Measurements from ENCODE around the gene POLR1H. TPM values are rescaled to one million over a fixed set of nuclear protein-coding genes. Genes with fewer than 3 reads are reported as not detected.

The POLR1H gene
- total RNA-seq, 1 donor from 2014 or later = 22.4 TPM

DNA sequence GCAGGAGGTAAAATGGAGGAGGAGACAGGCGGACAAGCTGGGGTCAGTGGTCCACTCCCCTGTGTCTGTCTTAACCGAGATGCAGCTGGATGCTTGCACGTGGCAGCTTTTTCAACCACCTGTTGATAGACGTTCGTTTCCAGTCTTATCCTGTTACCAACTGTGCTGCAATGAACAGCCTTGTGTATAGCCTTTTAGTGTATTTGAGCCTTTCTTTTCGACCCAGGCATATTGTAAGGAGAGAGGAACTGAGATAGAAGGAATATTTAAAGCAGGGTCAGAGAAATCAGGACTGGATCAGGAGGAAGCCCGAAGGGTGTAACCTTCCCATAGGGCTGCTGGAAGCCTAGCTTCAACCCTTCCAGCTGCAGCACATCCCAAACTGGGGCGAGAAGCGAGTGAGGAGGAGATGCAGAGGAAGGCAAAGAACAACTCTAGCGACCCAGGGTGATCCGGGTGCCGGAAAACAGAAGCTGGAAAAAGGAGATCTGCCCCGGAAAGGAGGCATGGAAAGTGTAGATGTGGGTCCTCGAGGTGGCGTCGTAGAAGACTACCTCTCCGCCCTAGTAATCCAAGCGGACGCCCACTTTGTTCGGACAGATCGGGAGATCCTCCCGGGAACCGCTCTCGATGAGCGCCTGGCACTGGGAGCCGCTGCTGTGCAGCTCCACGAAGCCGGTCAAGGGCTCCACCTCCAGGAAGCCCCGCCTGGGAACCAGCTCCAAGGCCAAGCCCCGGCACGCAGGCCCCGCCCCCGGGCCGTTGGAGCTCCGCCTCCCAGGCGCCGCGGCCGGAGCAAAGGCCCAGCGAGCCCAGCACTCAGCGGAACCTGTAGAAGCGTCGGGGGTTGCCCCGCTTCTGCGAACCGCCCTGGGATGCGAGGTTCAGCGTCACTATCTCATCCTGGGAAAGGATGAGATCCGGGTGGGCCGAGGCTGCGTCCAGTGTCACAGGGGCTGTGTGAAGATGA is 40.7 kb downstream of the POLR1H start:
- H3K36me3 ChIP-seq = no peaks in the 10 kb centered on the region
- DNase-seq (peak; percentile 95), ATAC-seq (peak; percentile 96)
- peak overlapping the region; percentile 54 for H3K4me3 ChIP-seq
- TF ChIP-seq, protein P1, sequence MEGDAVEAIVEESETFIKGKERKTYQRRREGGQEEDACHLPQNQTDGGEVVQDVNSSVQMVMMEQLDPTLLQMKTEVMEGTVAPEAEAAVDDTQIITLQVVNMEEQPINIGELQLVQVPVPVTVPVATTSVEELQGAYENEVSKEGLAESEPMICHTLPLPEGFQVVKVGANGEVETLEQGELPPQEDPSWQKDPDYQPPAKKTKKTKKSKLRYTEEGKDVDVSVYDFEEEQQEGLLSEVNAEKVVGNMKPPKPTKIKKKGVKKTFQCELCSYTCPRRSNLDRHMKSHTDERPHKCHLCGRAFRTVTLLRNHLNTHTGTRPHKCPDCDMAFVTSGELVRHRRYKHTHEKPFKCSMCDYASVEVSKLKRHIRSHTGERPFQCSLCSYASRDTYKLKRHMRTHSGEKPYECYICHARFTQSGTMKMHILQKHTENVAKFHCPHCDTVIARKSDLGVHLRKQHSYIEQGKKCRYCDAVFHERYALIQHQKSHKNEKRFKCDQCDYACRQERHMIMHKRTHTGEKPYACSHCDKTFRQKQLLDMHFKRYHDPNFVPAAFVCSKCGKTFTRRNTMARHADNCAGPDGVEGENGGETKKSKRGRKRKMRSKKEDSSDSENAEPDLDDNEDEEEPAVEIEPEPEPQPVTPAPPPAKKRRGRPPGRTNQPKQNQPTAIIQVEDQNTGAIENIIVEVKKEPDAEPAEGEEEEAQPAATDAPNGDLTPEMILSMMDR (IDR thresholded peaks at IDR 0.05) = no peak
- H3K27me3 ChIP-seq (ENCODE audit: low read depth) = peaks cover 12% of the 10 kb centered on the region
- H3K9me3 ChIP-seq = no peaks in the 10 kb centered on the region
- peak overlapping the region; percentile 50 for H3K27ac ChIP-seq
- intact Hi-C loops (cut with DNase I) = no loop called here
- peaks cover 35% of the 10 kb centered on the region for H3K4me1 ChIP-seq

DNA sequence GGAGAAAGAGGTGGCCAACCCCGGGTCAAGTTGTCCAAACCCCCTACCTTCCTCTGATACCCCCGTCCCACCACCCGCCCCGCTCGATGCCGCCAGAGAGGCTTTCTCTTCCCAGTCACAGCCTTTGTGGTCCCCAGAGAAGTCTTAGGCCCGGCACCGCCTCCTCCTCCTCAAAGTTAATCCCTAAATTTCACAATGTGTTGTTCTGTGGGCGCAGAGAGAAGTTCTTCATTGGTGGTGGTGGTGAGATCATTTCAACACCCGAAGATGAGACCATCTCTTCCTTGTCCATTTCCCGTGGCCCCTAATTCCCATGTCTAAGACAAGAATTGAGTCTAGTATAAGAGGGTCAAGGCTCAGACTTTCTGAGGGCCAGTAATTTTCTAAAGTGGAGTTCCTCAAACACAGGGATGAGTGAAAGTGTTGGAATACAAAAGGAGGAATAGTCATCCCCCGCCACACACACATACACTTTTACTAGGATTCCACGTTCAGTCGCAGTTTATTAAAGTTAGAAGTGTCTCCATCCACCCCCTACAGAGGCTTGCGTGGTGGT is 41.4 kb downstream of the POLR1H start:
- DNase-seq (no peak), ATAC-seq (peak; percentile 11 to 47)
- Histone ChIP-seq H3K36me3 (no peaks in the 10 kb centered on the region), H3K4me3 (peak overlapping the region; percentile 54), H3K27ac (peak overlapping the region; percentile 50), H3K27me3 (ENCODE audit: low read depth) (peaks cover 12% of the 10 kb centered on the region), H3K9me3 (no peaks in the 10 kb centered on the region), H3K4me1 (peaks cover 35% of the 10 kb centered on the region)
- TF ChIP-seq, protein P1 (IDR thresholded peaks at IDR 0.05) = no peak
- intact Hi-C loops (cut with DNase I) = no loop called here

DNA sequence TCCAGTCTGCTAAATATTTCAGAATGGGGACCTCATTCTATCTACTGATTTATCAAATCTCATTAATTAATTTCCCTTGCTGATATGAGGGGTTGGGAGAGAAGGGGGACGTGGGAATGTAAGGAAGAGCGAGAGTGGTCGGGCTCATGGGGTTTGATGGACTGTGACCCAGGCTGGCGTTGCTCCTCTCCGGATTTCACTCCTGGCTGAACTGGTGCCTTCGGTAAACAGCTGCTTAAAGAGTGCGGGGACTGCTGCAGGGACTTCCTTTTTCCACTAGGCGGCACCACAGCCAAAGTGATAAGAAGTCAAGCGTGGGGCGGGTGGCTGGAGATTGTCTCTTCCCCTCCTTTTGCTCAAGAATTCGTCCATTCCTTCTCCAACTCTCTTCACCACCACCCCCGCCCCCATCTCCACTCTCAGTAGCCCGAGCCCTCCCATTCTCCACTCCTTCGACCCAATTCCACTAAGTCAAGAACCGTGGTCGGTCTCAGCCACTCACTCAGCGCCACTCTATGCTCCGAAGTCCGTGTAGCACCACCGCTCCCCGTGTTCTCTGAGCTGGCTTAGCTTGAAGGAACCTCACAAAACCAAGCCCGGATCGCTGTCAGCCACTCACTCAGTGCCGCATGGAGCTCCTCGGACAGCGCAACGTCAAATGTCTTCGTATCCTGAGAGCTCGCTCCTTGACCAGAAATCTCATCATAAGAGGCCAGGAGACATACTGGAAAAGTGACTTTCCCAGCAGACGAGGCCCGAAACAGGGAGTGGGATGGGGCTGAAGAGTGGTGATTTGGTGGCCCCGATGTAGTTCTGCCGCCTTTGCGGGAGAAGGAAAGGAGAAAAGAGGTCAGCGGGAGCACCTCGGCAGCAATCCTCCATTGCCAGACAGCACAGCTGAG is 42.2 kb downstream of the POLR1H start:
- peaks cover 10% of the 10 kb centered on the region for H3K27me3 ChIP-seq (ENCODE audit: low read depth)
- DNase-seq (peak; percentile 89), ATAC-seq (peak; percentile 87 to 90)
- peak overlapping the region; percentile 54 for H3K4me3 ChIP-seq
- peaks cover 35% of the 10 kb centered on the region for H3K4me1 ChIP-seq
- TF ChIP-seq, protein P1 (IDR thresholded peaks at IDR 0.05) = peak; percentile 89
- no peaks in the 10 kb centered on the region for H3K36me3 ChIP-seq
- no peaks in the 10 kb centered on the region for H3K9me3 ChIP-seq
- intact Hi-C loops (cut with DNase I) = no loop called here
- peak overlapping the region; percentile 50 for H3K27ac ChIP-seq

DNA sequence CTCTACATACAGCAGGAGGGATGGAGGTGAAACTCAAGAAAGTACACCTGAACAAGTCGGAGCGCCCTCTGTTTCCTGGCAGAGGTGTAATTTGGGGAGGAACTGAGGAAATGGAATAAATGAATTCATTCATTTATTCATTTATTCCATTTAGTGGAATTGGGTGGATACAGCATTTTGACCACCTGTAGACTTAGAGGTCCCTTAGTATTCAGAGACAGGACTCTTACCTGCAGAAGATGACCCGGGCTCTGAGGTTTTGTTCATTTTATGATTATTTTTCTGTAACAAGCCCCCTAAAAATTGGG is 42.8 kb downstream of the POLR1H start:
- Histone ChIP-seq H3K27ac (no peak overlapping the region), H3K9me3 (no peaks in the 10 kb centered on the region), H3K4me1 (peaks cover 35% of the 10 kb centered on the region), H3K27me3 (ENCODE audit: low read depth) (peaks cover 5% of the 10 kb centered on the region), H3K36me3 (no peaks in the 10 kb centered on the region), H3K4me3 (peak overlapping the region; percentile 54)
- TF ChIP-seq, protein P1 (IDR thresholded peaks at IDR 0.05) = no peak
- intact Hi-C loops (cut with DNase I) = no loop called here
- no peak for DNase-seq
- no peak for ATAC-seq

DNA sequence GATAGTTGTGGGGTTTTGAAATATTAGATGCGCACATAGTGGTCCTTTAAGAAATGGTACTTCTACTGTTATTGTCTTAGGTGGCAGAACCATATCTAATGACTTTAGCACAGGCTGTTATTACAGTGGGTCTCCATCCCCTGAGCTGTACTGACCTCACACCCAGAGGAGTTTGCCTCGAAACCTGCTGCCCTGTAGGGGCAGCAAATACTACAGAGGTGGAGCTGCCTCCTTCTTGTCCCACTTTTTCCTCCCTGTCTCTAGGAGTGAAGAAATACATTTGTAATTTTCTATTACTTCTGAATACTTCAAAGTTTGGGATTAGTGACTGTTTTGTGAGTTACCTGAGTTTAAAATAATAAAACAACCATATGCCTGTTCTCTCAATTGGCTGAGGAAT is 43.6 kb downstream of the POLR1H start:
- H3K36me3 ChIP-seq = no peaks in the 10 kb centered on the region
- ATAC-seq = no peak
- H3K9me3 ChIP-seq = no peaks in the 10 kb centered on the region
- TF ChIP-seq, protein P1 (IDR thresholded peaks at IDR 0.05) = no peak
- H3K27ac ChIP-seq = no peak overlapping the region
- peaks cover 35% of the 10 kb centered on the region for H3K4me1 ChIP-seq
- intact Hi-C loops (cut with DNase I) = no loop called here
- H3K27me3 ChIP-seq (ENCODE audit: low read depth) = peaks cover 11% of the 10 kb centered on the region
- DNase-seq = no peak
- H3K4me3 ChIP-seq = no peak overlapping the region
